GM12878 (cell line): ENCODE results near the gene TECPR1. TPM values are rescaled to one million over a fixed set of nuclear protein-coding genes. Genes with fewer than 3 reads are reported as not detected.

Experiments used
- ATAC-seq: fragments of 200-7000 bp; cut with Tn5 transposase; 3 replicates; pipeline ENCODE4 v1.9.1; 2020; ENCODE audit warnings: mild to moderate bottlenecking, moderate library complexity
- BruUV-seq: library from RNA; stranded (reverse); fragments of 400-500 nt; replicated peaks from 2 replicates; lab custom pipeline; 2021; lab: Mats Ljungman, UMichigan
- CTCF ChIA-PET: fragments of 300-600 bp; sonication (Branson Sonifier 250); formaldehyde crosslinking; extraction: SDS; loops from one replicate; lab custom pipeline; 2021; ENCODE audit warnings: inconsistent platforms; lab: Yijun Ruan, JAX
- POLR2A ChIA-PET: fragments of 350-600 bp; formaldehyde crosslinking; extraction: SDS; loops from one replicate; lab custom pipeline; 2021; ENCODE audit warnings: inconsistent platforms; lab: Charles Lee
- RAD21 ChIA-PET: fragments of 300-600 bp; sonication (Branson Sonifier 250); formaldehyde crosslinking; loops from one replicate; lab custom pipeline; 2023; ENCODE audit warnings: antibody characterized with exemption; ENCODE audit not compliant: unreplicated experiment; lab: Charles Lee
- SMC1A ChIA-PET: fragments of 300-600 bp; sonication (Branson Sonifier 250); formaldehyde crosslinking; loops from one replicate; lab custom pipeline; 2023; ENCODE audit not compliant: unreplicated experiment, uncharacterized antibody; lab: Charles Lee
- DNase-seq: peaks from one replicate; pipeline ENCODE4 v3.0.0-alpha.2; 2011; ENCODE audit warnings: low read depth, low spot score
- FAIRE-seq: peaks from 3 replicates; lab custom pipeline; 2011; peaks lifted over from hg19 to GRCh38; lab: Jason Lieb, UNC
- H2AFZ ChIP-seq: 2 replicates; pipeline ENCODE4 v1.6.0; 2011; ENCODE audit warnings: low read depth, low read length, control low read depth; ENCODE audit not compliant: control insufficient read depth
- H3K27ac ChIP-seq: 2 replicates; pipeline ENCODE4 v1.5.1; 2011; ENCODE audit warnings: control low read depth; ENCODE audit not compliant: control insufficient read depth, insufficient read depth
- H3K27me3 ChIP-seq, 2 experiments: replicated peaks in 1 of 2; 2 replicates each; pipeline versions ENCODE4 v1.6.0 to v1.6.1; 2011; ENCODE audit warnings: low read length in 1 of 2; ENCODE audit not compliant: control insufficient read depth in 2 of 2, insufficient read depth in 2 of 2
- H3K36me3 ChIP-seq, 2 experiments: 2 replicates each; pipeline ENCODE4 v1.5.1; 2011; ENCODE audit warnings: low read length in 1 of 2; ENCODE audit not compliant: control insufficient read depth in 2 of 2, insufficient read depth in 2 of 2
- H3K4me1 ChIP-seq: 2 replicates; pipeline ENCODE4 v1.6.1; 2011; ENCODE audit warnings: mild to moderate bottlenecking, low read length, moderate library complexity, mixed read lengths; ENCODE audit not compliant: control insufficient read depth, insufficient read depth
- H3K4me2 ChIP-seq: 2 replicates; pipeline ENCODE4 v1.6.0; 2011; ENCODE audit warnings: control low read depth; ENCODE audit not compliant: control insufficient read depth, insufficient read depth
- H3K4me3 ChIP-seq: fragments of 200-600 bp; sonication (generic); 2 replicates; pipeline ENCODE4 v1.5.1; 2016
- H3K79me2 ChIP-seq: 2 replicates; pipeline ENCODE4 v1.6.0; 2011; ENCODE audit warnings: low read length; ENCODE audit not compliant: control insufficient read depth, insufficient read depth
- H3K9ac ChIP-seq: 2 replicates; pipeline ENCODE4 v1.8.0; 2011; ENCODE audit warnings: low read length, control low read depth, mixed read lengths; ENCODE audit not compliant: control insufficient read depth, insufficient read depth
- H3K9me3 ChIP-seq: replicated peaks from 3 replicates; pipeline ENCODE4 v1.5.1; 2011; ENCODE audit warnings: mild to moderate bottlenecking, low read length; ENCODE audit not compliant: control insufficient read depth, insufficient read depth
- H4K20me1 ChIP-seq: 2 replicates; pipeline ENCODE4 v1.6.0; 2011; ENCODE audit not compliant: control insufficient read depth, insufficient read depth
- MTA3 ChIP-seq: IDR thresholded peaks from 2 replicates; pipeline ENCODE4 v1.6.1; 2012; ENCODE audit warnings: low read length, inconsistent platforms, borderline replicate concordance
- SREBF1 ChIP-seq: IDR thresholded peaks from 2 replicates; pipeline ENCODE4 v1.6.1; 2012; ENCODE audit warnings: mild to moderate bottlenecking, low read length
- WRNIP1 ChIP-seq: IDR thresholded peaks from 2 replicates; pipeline ENCODE4 v1.6.1; 2011; ENCODE audit warnings: low read depth, low read length, improper control_type of control experiment, borderline replicate concordance
- whole genome bisulfite sequencing: methylation state at CpG from one replicate; pipeline ENCODE4 v1.1.6; 2016; ENCODE audit warnings: low lambda C conversion rate; ENCODE audit not compliant: insufficient replicate concordance, insufficient coverage; ENCODE audit errors: missing lambda C conversion rate; 5-methylcytosine and 5-hydroxymethylcytosine counted together
- in situ Hi-C: fragments of 300-500 bp; cut with MboI; formaldehyde crosslinking; loops from 9 replicates; pipeline ENCODE4 v1.14.3; 2018; ENCODE audit warnings: mixed read lengths
- intact Hi-C: fragments of 100-400 bp; cut with micrococcal nuclease; formaldehyde crosslinking; loops from one replicate; pipeline ENCODE4 v1.14.2; 2022; ENCODE audit not compliant: unreplicated experiment
- polyA plus RNA-seq, 11 experiments: library from polyadenylated mRNA; depleted of rRNA in 4 of 11; unstranded in 6 of 11; stranded (reverse) in 5 of 11; fragments of >200 nt; fragmentation: Nextera tagmentation in 4 of 11; fragmentation: Illumina TruSeq in 1 of 11; extraction: Ambion mirVana in 4 of 11; extraction: Trizol in 1 of 11; gene quantifications; 1 replicate in 1 of 11; 2 replicates in 10 of 11; pipeline versions ENCODE4 v1.2.1 to v1.2.3, GENCODE V29; 2011 to 2016; ENCODE audit warnings: inconsistent platforms in 2 of 11, missing spikeins in 2 of 11, low read depth in 1 of 11
- total RNA-seq, 4 experiments: library from RNA; depleted of rRNA in 3 of 4; stranded (reverse); fragments of >200 nt in 3 of 4; fragmentation: Illumina TruSeq in 1 of 4; extraction: Trizol in 1 of 4; gene quantifications; 2 replicates each; pipeline versions ENCODE4 v1.2.1 to v1.2.3, GENCODE V29; 2013 to 2021
- TF ChIP-seq, protein P1 (sequence below): fragments of 450-650 bp; IDR thresholded peaks from 2 replicates; pipeline ENCODE4 v1.6.1; 2017; ENCODE audit warnings: mild to moderate bottlenecking, low read depth, inconsistent platforms; ENCODE audit not compliant: poor library complexity, severe bottlenecking
- TF ChIP-seq, protein P2 (sequence below): fragments of 450-650 bp; formaldehyde crosslinking; IDR thresholded peaks from 2 replicates; pipeline ENCODE4 v1.4.0; 2022; ENCODE audit warnings: mild to moderate bottlenecking, moderate library complexity
- TF ChIP-seq, protein P3 (sequence below): fragments of 450-650 bp; IDR thresholded peaks from 2 replicates; pipeline ENCODE4 v1.6.1; 2016; ENCODE audit warnings: mild to moderate bottlenecking

Gene TECPR1
- total and polyA plus RNA-seq, 10 of the 15 experiments (the other 5 are each of a cell fraction or from before 2014, with no cell fraction given), result 0.26 to 16.8 (median 4.2) TPM

DNA sequence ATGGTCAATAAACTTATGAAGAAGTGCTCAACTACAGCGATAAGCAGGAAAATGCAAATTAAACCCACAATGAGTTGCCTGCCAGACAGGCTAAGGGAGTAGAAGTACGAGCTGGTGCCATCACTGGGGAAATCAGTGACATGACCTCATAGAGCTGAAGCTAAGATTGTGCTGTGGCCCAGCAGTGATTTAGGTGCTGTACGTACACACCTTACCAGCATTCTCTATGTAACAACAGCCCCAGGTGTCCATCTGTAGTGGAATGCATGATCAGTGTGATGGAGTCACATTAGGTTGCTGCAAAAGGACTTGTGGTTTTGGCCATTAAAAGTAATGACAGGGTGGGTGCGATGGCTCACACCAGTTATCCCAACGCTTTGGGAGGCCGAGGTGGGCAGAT lies 5.7 kb upstream of the TECPR1 start:
- ChIA-PET POLR2A (no interaction called here), SMC1A (no interaction called here), RAD21 (no interaction called here), CTCF (no interaction called here)
- FAIRE-seq, result no peak
- no peak overlapping the region for H3K27ac ChIP-seq
- DNase-seq, result no peak
- no peaks in the 10 kb centered on the region for H3K36me3 ChIP-seq
- TF ChIP-seq, protein P1, sequence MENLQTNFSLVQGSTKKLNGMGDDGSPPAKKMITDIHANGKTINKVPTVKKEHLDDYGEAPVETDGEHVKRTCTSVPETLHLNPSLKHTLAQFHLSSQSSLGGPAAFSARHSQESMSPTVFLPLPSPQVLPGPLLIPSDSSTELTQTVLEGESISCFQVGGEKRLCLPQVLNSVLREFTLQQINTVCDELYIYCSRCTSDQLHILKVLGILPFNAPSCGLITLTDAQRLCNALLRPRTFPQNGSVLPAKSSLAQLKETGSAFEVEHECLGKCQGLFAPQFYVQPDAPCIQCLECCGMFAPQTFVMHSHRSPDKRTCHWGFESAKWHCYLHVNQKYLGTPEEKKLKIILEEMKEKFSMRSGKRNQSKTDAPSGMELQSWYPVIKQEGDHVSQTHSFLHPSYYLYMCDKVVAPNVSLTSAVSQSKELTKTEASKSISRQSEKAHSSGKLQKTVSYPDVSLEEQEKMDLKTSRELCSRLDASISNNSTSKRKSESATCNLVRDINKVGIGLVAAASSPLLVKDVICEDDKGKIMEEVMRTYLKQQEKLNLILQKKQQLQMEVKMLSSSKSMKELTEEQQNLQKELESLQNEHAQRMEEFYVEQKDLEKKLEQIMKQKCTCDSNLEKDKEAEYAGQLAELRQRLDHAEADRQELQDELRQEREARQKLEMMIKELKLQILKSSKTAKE, result no peak
- TF ChIP-seq SREBF1 (no peak), MTA3 (no peak), WRNIP1 (no peak)
- TF ChIP-seq, protein P2, sequence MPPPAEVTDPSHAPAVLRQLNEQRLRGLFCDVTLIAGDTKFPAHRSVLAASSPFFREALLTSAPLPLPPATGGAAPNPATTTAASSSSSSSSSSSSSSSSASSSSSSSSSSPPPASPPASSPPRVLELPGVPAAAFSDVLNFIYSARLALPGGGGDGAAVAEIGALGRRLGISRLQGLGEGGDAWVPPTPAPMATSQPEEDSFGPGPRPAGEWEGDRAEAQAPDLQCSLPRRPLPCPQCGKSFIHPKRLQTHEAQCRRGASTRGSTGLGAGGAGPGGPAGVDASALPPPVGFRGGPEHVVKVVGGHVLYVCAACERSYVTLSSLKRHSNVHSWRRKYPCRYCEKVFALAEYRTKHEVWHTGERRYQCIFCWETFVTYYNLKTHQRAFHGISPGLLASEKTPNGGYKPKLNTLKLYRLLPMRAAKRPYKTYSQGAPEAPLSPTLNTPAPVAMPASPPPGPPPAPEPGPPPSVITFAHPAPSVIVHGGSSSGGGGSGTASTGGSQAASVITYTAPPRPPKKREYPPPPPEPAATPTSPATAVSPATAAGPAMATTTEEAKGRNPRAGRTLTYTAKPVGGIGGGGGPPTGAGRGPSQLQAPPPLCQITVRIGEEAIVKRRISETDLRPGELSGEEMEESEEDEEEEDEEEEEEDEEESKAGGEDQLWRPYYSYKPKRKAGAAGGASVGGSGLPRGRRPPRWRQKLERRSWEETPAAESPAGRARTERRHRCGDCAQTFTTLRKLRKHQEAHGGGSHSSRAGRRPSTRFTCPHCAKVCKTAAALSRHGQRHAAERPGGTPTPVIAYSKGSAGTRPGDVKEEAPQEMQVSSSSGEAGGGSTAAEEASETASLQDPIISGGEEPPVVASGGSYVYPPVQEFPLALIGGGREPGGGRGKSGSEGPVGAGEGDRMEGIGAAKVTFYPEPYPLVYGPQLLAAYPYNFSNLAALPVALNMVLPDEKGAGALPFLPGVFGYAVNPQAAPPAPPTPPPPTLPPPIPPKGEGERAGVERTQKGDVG (CRISPR knock-in tag), result no peak
- TF ChIP-seq, protein P3, sequence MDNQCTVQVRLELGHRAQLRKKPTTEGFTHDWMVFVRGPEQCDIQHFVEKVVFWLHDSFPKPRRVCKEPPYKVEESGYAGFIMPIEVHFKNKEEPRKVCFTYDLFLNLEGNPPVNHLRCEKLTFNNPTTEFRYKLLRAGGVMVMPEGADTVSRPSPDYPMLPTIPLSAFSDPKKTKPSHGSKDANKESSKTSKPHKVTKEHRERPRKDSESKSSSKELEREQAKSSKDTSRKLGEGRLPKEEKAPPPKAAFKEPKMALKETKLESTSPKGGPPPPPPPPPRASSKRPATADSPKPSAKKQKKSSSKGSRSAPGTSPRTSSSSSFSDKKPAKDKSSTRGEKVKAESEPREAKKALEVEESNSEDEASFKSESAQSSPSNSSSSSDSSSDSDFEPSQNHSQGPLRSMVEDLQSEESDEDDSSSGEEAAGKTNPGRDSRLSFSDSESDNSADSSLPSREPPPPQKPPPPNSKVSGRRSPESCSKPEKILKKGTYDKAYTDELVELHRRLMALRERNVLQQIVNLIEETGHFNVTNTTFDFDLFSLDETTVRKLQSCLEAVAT, result no peak
- H3K4me3 ChIP-seq, result no peak overlapping the region
- in situ Hi-C loops (no loop called here), intact Hi-C loops (no loop called here)
- WGBS, result 77% methylated on average over 6 of the region's 6 CpGs
- no peaks in the 10 kb centered on the region; the same call in 2 of the 3 replicates for H3K9me3 ChIP-seq
- peaks cover 6% of the 10 kb centered on the region for H3K79me2 ChIP-seq
- no peak overlapping the region for H2AFZ ChIP-seq
- no peaks in the 10 kb centered on the region for H4K20me1 ChIP-seq
- H3K9ac ChIP-seq, result no peak overlapping the region
- ATAC-seq, result no peak
- no TSS peak for BruUV-seq
- no peak overlapping the region for H3K4me2 ChIP-seq
- H3K27me3 ChIP-seq, result no peaks in the 10 kb centered on the region
- H3K4me1 ChIP-seq, result 0 out of 2 replicates have a peak, but pooled peaks cover 3% of the 10 kb centered on the region
